CD4-positive, alpha-beta T cell (primary cell): Measurements from ENCODE around the gene COL10A1. TPM values are rescaled to one million over a fixed set of nuclear protein-coding genes. Genes with fewer than 3 reads are reported as not detected.

Experiments
- ATAC-seq: fragments of 200-7000 bp; cut with Tn5 transposase; one replicate; pipeline ENCODE4 v1.10.0; 2022; ENCODE audit warnings: mild to moderate bottlenecking; ENCODE audit not compliant: poor library complexity
- CTCF ChIA-PET: fragments of 350-600 bp; sonication (Branson Sonifier 250); formaldehyde crosslinking; loops from one replicate; lab custom pipeline; 2021; ENCODE audit warnings: antibody characterized with exemption, inconsistent platforms; lab: Charles Lee
- POLR2A ChIA-PET: fragments of 350-600 bp; sonication (Branson Sonifier 250); formaldehyde crosslinking; loops from one replicate; lab custom pipeline; 2021; ENCODE audit warnings: antibody characterized with exemption, inconsistent platforms; lab: Charles Lee
- DNase-seq, 14 experiments: peaks; one replicate each; pipeline ENCODE4 v3.0.0-alpha.2; 2013 to 2020; ENCODE audit warnings: mixed read lengths in 2 of 14
- H3K27ac ChIP-seq, 2 donors: one replicate each; pipeline versions ENCODE4 v1.5.1 to v1.7.0; 2013; ENCODE audit warnings: low read length in 2 of 2, low read depth in 1 of 2, mild to moderate bottlenecking in 1 of 2
- H3K27me3 ChIP-seq, 2 experiments: 1 replicate in 1 of 2; 2 replicates in 1 of 2; pipeline versions ENCODE4 v1.6.1 to v1.7.0; 2013; ENCODE audit warnings: low read length in 2 of 2, control low read depth in 1 of 2, mild to moderate bottlenecking in 1 of 2, moderate library complexity in 1 of 2; ENCODE audit not compliant: insufficient read depth in 2 of 2, control insufficient read depth in 1 of 2
- H3K36me3 ChIP-seq: one replicate; pipeline ENCODE4 v1.6.1; 2013; ENCODE audit warnings: low read length, control low read depth; ENCODE audit not compliant: insufficient read depth
- H3K4me1 ChIP-seq: one replicate; pipeline ENCODE4 v1.6.1; 2013; ENCODE audit warnings: low read length, control low read depth; ENCODE audit not compliant: insufficient read depth
- H3K4me3 ChIP-seq: one replicate; pipeline ENCODE4 v1.5.1; 2013; ENCODE audit warnings: mild to moderate bottlenecking, low read length, moderate library complexity
- H3K9me3 ChIP-seq, 2 experiments: 1 replicate in 1 of 2; 2 replicates in 1 of 2; pipeline versions ENCODE4 v1.6.1 to v1.7.0; 2013; ENCODE audit warnings: low read length in 2 of 2, mild to moderate bottlenecking in 2 of 2, control low read depth in 1 of 2, moderate library complexity in 1 of 2; ENCODE audit not compliant: control insufficient read depth in 1 of 2, insufficient read depth in 1 of 2
- H3K27ac Mint-ChIP-seq: one replicate; pipeline ENCODE4 v1.8.0; 2020; ENCODE audit warnings: mixed read lengths
- H3K27me3 Mint-ChIP-seq: one replicate; pipeline ENCODE4 v1.8.0; 2021; ENCODE audit warnings: mixed read lengths
- H3K36me3 Mint-ChIP-seq: one replicate; pipeline ENCODE4 v1.8.0; 2021; ENCODE audit warnings: low read depth, mixed read lengths
- H3K4me1 Mint-ChIP-seq: one replicate; pipeline ENCODE4 v1.8.0; 2021; ENCODE audit warnings: low read depth, mixed read lengths
- H3K4me3 Mint-ChIP-seq: one replicate; pipeline ENCODE4 v1.8.0; 2020; ENCODE audit warnings: mild to moderate bottlenecking, mixed read lengths
- H3K9me3 Mint-ChIP-seq: one replicate; pipeline ENCODE4 v1.8.0; 2020; ENCODE audit warnings: mixed read lengths
- intact Hi-C, 2 experiments: fragments of 100-400 bp; cut with DNase I in 1 of 2; cut with micrococcal nuclease in 1 of 2; formaldehyde crosslinking; loops; one replicate each; pipeline versions ENCODE4 v1.15.1 to v1.9.0; 2023 to 2025; cut with DNase I, micrococcal nuclease
- total RNA-seq, 174 experiments: library from RNA in 2 of 174; stranded (reverse) in 2 of 174; gene quantifications; one replicate each; pipeline ENCODE4 v1.2.3 and lab custom pipeline; 2021 to 2026
- TF ChIP-seq, protein P1 (sequence below): fragments of 200-600 bp; IDR thresholded peaks from one replicate; pipeline ENCODE4 v1.8.0; 2022; ENCODE audit warnings: antibody characterized with exemption, mild to moderate bottlenecking

COL10A1 gene
- total RNA-seq, 2 experiments from 2014 or later = not detected

GRCh38 chr6:116144605-116145004, 18.7 kb upstream of the COL10A1 start:
- DNase-seq (no peak), ATAC-seq (no peak)
- TF ChIP-seq, protein P1, sequence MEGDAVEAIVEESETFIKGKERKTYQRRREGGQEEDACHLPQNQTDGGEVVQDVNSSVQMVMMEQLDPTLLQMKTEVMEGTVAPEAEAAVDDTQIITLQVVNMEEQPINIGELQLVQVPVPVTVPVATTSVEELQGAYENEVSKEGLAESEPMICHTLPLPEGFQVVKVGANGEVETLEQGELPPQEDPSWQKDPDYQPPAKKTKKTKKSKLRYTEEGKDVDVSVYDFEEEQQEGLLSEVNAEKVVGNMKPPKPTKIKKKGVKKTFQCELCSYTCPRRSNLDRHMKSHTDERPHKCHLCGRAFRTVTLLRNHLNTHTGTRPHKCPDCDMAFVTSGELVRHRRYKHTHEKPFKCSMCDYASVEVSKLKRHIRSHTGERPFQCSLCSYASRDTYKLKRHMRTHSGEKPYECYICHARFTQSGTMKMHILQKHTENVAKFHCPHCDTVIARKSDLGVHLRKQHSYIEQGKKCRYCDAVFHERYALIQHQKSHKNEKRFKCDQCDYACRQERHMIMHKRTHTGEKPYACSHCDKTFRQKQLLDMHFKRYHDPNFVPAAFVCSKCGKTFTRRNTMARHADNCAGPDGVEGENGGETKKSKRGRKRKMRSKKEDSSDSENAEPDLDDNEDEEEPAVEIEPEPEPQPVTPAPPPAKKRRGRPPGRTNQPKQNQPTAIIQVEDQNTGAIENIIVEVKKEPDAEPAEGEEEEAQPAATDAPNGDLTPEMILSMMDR = no peak
- Histone ChIP-seq H3K4me3 (no peak overlapping the region), H3K27ac (no peak overlapping the region), H3K36me3 (no peaks in the 10 kb centered on the region), H3K27me3 (no peaks in the 10 kb centered on the region), H3K9me3 (no peaks in the 10 kb centered on the region), H3K4me1 (no peaks in the 10 kb centered on the region)
- ChIA-PET POLR2A (no interaction called here), CTCF (no interaction called here)
- Mint-ChIP-seq H3K4me1 (no peaks in the 10 kb centered on the region), H3K4me3 (no peak overlapping the region), H3K27me3 (no peaks in the 10 kb centered on the region), H3K9me3 (no peaks in the 10 kb centered on the region), H3K27ac (no peak overlapping the region), H3K36me3 (peaks cover 22% of the 10 kb centered on the region)
- intact Hi-C loops = no loop called here

DNA sequence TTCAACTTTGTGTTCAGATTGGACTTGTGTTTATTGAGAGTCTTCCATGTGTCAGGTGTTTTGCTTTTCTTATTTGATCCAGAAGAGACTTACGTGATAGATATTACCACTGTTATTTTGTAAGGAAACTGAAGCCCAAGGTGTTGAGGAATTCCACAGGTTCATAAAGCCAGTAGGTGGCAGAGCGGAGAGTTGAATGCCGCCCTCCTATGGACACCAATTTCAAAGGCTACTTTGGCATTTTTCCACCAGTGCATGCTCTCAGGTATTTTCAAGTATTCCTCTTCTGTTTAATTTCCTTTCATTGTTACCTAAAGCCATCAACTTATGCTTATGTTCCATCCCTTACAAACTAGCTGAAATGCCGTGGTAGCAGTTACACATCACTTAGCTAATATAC, 14.0 kb upstream of the COL10A1 start:
- H3K4me1 ChIP-seq = no peaks in the 10 kb centered on the region
- Mint-ChIP-seq H3K27ac (no peak overlapping the region), H3K4me3 (no peak overlapping the region), H3K4me1 (peaks cover 9% of the 10 kb centered on the region), H3K27me3 (no peaks in the 10 kb centered on the region), H3K9me3 (no peaks in the 10 kb centered on the region), H3K36me3 (peaks cover 32% of the 10 kb centered on the region)
- intact Hi-C loops = no loop called here
- ATAC-seq = no peak
- no peak overlapping the region for H3K27ac ChIP-seq
- POLR2A ChIA-PET = no interaction called here
- H3K27me3 ChIP-seq = no peaks in the 10 kb centered on the region
- no peak for DNase-seq
- CTCF ChIA-PET = no interaction called here
- TF ChIP-seq, protein P1 = no peak
- no peaks in the 10 kb centered on the region for H3K9me3 ChIP-seq
- H3K4me3 ChIP-seq = no peak overlapping the region
- H3K36me3 ChIP-seq = no peaks in the 10 kb centered on the region

DNA sequence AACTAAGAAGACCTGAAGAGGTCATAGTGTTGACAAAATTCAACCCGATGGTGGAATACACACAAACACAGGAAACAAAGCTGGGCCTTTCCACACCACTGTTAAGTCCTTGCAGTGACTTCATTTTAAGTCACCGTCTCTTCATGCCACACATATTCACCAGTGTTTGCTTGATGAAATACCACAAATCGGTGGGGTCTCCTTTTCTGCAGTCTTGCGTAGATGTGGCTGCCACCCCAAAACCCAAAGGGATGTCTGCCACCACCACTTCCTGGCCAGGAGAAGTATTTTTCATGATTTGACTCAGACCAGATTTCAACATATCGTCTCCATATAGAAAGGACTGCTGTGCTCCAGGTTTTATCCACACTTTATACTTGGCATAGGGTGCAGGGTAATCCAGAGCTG, 11.0 kb upstream of the COL10A1 start:
- Mint-ChIP-seq H3K27ac (no peak overlapping the region), H3K27me3 (no peaks in the 10 kb centered on the region), H3K9me3 (no peaks in the 10 kb centered on the region), H3K36me3 (peaks cover 59% of the 10 kb centered on the region), H3K4me1 (peaks cover 9% of the 10 kb centered on the region), H3K4me3 (no peak overlapping the region)
- intact Hi-C loops = no loop called here
- TF ChIP-seq, protein P1 = no peak
- Histone ChIP-seq H3K27ac (no peak overlapping the region), H3K9me3 (no peaks in the 10 kb centered on the region), H3K4me1 (no peaks in the 10 kb centered on the region), H3K27me3 (no peaks in the 10 kb centered on the region), H3K36me3 (peaks cover 3% of the 10 kb centered on the region), H3K4me3 (no peak overlapping the region)
- ChIA-PET POLR2A (interaction anchor here (1.5 kb wide), 1 partner anchor 36 kb away, joined by 3 read pairs; no protein-coding TSS in a partner anchor), CTCF (no interaction called here)
- ATAC-seq (peak; percentile 24), DNase-seq (peak in 3 of 14 experiments; percentile 3 to 37 (median 22))
